ACC112 (cell line): ENCODE data around the gene DHX15.

ENCODE experiments used
- H2AFZ ChIP-seq: fragments of 200-600 bp; sonication (generic); one replicate; pipeline ENCODE4 v1.6.0; 2017; ENCODE audit warnings: antibody characterized with exemption, low read length; ENCODE audit not compliant: unreplicated experiment
- H3K27ac ChIP-seq: fragments of 200-600 bp; sonication (generic); 2 replicates; pipeline ENCODE4 v1.5.1; 2014; ENCODE audit warnings: low read depth, mild to moderate bottlenecking, antibody characterized with exemption, low read length, moderate library complexity
- H3K27me3 ChIP-seq: fragments of 200-600 bp; sonication (generic); 2 replicates; pipeline ENCODE4 v1.6.1; 2014; ENCODE audit warnings: mild to moderate bottlenecking, antibody characterized with exemption, low read length, moderate library complexity, mixed read lengths; ENCODE audit not compliant: insufficient read depth
- H3K36me3 ChIP-seq: fragments of 200-600 bp; sonication (generic); 2 replicates; pipeline ENCODE4 v1.6.1; 2016; ENCODE audit warnings: mild to moderate bottlenecking, antibody characterized with exemption, low read length, moderate library complexity, mixed read lengths; ENCODE audit not compliant: insufficient read depth
- H3K4me1 ChIP-seq: fragments of 200-600 bp; sonication (generic); one replicate; pipeline ENCODE4 v1.6.1; 2016; ENCODE audit warnings: low read length, mixed read lengths; ENCODE audit not compliant: insufficient read depth, unreplicated experiment, control insufficient read depth
- H3K4me3 ChIP-seq: fragments of 200-600 bp; sonication (generic); 2 replicates; pipeline ENCODE4 v1.5.1; 2014; ENCODE audit warnings: mild to moderate bottlenecking, low read depth, low read length
- H3K79me2 ChIP-seq: fragments of 200-600 bp; sonication (generic); one replicate; pipeline ENCODE4 v1.6.0; 2016; ENCODE audit warnings: low read length; ENCODE audit not compliant: control insufficient read depth, unreplicated experiment, insufficient read depth

Gene DHX15

DNA sequence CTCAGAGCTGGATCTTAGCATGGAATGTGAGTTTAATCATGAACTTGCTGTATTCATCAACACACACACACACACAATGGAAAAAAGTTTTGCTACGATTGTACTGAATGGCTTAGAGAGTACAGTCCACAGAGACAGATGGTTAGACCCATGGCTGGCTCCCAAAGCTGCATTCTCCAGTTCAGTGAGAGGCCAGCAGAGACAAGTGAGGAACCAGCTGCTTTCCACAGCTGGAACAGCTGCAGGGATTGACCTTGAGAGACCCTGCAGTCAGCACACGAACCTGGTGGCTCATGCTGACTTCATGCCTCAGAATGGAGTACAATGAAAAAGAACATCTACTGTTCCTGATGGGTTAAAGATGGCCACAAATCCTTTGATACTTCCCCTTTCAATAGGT lies 94.5 kb downstream of the DHX15 start:
- Histone ChIP-seq H3K4me3 (no peak overlapping the region), H3K36me3 (no peaks in the 10 kb centered on the region), H3K79me2 (no peaks in the 10 kb centered on the region), H2AFZ (no peak overlapping the region), H3K27ac (no peak overlapping the region), H3K27me3 (peaks cover 14% of the 10 kb centered on the region), H3K4me1 (no peaks in the 10 kb centered on the region)

DNA sequence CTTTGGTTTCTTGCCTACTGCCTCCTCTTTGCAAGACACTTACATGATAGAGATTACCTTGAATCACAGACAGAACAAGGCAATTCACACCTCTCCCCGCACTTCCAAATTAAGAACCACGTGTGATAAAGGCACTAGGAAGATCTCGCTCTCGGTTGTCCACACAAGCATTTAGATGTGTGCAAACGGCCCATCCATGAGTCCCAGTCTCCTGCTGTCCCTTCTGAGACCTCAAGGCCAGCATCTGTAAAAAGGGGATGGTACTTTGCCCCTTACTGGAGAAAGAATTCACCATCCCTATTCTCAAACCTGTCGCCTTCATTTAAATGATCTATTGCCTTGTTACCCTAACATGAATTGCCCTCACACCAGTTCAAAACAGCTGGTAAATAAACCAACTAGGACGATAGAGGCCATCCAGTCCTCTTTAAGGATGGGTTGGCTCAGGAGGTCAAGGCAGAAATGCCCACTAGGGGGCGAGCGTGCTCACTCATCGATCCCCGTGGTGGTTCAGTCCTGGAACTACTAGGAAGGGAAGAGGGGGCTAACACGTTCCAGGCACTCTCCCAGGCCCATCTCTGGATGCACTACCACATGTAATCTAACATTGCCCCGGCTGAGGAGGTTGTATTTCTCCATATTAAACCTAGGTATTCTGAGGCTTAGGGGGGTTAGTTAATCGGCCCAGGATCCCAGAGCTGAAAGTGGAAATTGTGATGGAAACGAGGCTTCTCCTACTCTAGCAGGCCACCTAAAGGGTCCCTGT lies 95.8 kb downstream of the DHX15 start:
- Histone ChIP-seq H3K27me3 (peaks cover 14% of the 10 kb centered on the region), H2AFZ (no peak overlapping the region), H3K4me1 (no peaks in the 10 kb centered on the region), H3K4me3 (no peak overlapping the region), H3K79me2 (no peaks in the 10 kb centered on the region), H3K27ac (no peak overlapping the region), H3K36me3 (no peaks in the 10 kb centered on the region)

DNA sequence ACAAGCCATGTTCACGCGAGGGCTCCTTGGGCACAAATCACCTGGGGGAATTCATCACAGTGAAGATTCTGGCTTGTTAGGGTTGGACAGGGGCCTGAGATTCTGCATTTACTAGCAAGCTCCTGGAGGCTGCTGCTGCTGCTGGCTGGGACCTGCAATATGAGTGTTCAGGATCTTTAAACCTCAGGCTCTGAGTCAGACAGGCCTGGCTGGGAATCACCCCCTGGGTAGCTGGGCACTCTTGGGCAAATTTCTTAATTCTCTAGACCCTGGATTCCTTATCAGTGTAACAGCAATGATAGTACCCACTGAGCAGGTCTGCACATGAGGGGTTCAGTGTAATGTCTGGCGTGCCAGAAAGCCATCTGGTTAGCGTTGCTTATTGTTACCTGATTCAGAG lies 101.5 kb downstream of the DHX15 start:
- Histone ChIP-seq H3K36me3 (no peaks in the 10 kb centered on the region), H3K79me2 (no peaks in the 10 kb centered on the region), H3K27me3 (peaks cover 17% of the 10 kb centered on the region), H2AFZ (no peak overlapping the region), H3K4me3 (no peak overlapping the region), H3K4me1 (peaks cover 2% of the 10 kb centered on the region), H3K27ac (no peak overlapping the region)

DNA sequence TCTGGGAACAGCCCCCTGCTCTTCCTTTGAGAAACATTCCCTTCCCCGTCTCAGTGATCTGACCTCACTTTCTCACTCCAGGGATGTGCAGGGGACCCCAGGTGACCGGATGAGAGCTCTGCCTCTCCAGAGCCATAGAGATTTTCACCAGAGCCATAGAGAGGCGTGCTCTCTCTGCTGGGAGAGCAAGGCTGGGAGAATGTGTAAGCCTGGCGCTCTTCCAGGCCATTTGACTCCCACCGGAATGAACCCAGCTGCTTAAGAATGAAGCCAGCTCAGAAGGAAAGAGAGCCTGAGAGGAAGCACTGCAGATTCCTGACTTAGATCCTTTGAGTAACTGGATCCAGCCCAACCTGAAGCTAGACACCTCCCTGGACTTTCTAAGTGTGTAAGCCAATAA lies 106.4 kb downstream of the DHX15 start:
- Histone ChIP-seq H3K36me3 (no peaks in the 10 kb centered on the region), H3K27me3 (peaks cover 24% of the 10 kb centered on the region), H3K4me1 (peaks cover 3% of the 10 kb centered on the region), H2AFZ (no peak overlapping the region), H3K79me2 (no peaks in the 10 kb centered on the region), H3K4me3 (no peak overlapping the region), H3K27ac (no peak overlapping the region)
